Endodermal cell (in vitro differentiated cells): ENCODE data around the gene STUB1. TPM values are rescaled to one million over a fixed set of nuclear protein-coding genes. Genes with fewer than 3 reads are reported as not detected.

Experiments used
- DNase-seq: peaks from one replicate; pipeline ENCODE4 v3.0.0-alpha.2; 2017
- H3K27ac ChIP-seq: 2 replicates; pipeline ENCODE4 v1.5.1; 2013; ENCODE audit warnings: mild to moderate bottlenecking, low read depth, low read length, moderate library complexity
- H3K27me3 ChIP-seq: 2 replicates; pipeline ENCODE4 v1.6.1; 2013; ENCODE audit warnings: mild to moderate bottlenecking, low read length, moderate library complexity; ENCODE audit not compliant: insufficient read depth, control insufficient read depth, poor library complexity, severe bottlenecking
- H3K36me3 ChIP-seq: 2 replicates; pipeline ENCODE4 v1.7.0; 2013; ENCODE audit warnings: mild to moderate bottlenecking, low read length, moderate library complexity; ENCODE audit not compliant: control insufficient read depth, insufficient read depth
- H3K4me1 ChIP-seq: one replicate; pipeline ENCODE4 v1.7.0; 2013; ENCODE audit warnings: low read length; ENCODE audit not compliant: control insufficient read depth, insufficient read depth
- H3K4me3 ChIP-seq: 2 replicates; pipeline ENCODE4 v1.5.1; 2013; ENCODE audit warnings: mild to moderate bottlenecking, low read length, moderate library complexity
- H3K9ac ChIP-seq: 2 replicates; pipeline ENCODE4 v1.6.1; 2013; ENCODE audit warnings: mild to moderate bottlenecking, low read length, moderate library complexity; ENCODE audit not compliant: poor library complexity, severe bottlenecking; ENCODE audit errors: extremely low read depth
- H3K9me3 ChIP-seq: 2 replicates; pipeline ENCODE4 v1.6.1; 2013; ENCODE audit warnings: mild to moderate bottlenecking, low read length, moderate library complexity; ENCODE audit not compliant: control insufficient read depth
- H3K27ac Mint-ChIP-seq: 2 replicates; pipeline ENCODE4 v1.8.0; 2020; ENCODE audit warnings: mixed read lengths
- H3K27me3 Mint-ChIP-seq: 2 replicates; pipeline ENCODE4 v1.8.0; 2021; ENCODE audit warnings: mild to moderate bottlenecking, mixed read lengths; ENCODE audit not compliant: insufficient read depth
- H3K36me3 Mint-ChIP-seq: 2 replicates; pipeline ENCODE4 v1.8.0; 2020; ENCODE audit warnings: low read depth, mixed read lengths
- H3K4me1 Mint-ChIP-seq: 2 replicates; pipeline ENCODE4 v1.8.0; 2020; ENCODE audit warnings: mixed read lengths
- H3K4me3 Mint-ChIP-seq: 2 replicates; pipeline ENCODE4 v1.8.0; 2020; ENCODE audit warnings: mild to moderate bottlenecking, moderate library complexity, mixed read lengths
- H3K9me3 Mint-ChIP-seq: 2 replicates; pipeline ENCODE4 v1.8.0; 2020; ENCODE audit warnings: mild to moderate bottlenecking, mixed read lengths
- WGBS, 2 experiments: methylation state at CpG; one replicate each; pipeline versions ENCODE4 v1.1.5 to v1.1.7; 2013; ENCODE audit warnings: missing lambda C conversion rate in 2 of 2, mixed read lengths in 1 of 2; ENCODE audit not compliant: insufficient coverage in 1 of 2, insufficient read length in 1 of 2; 5-methylcytosine and 5-hydroxymethylcytosine counted together
- total RNA-seq, 2 donors: library from RNA; stranded (reverse); fragmentation: NEBNext Ultra II Directional in 1 of 2; extraction: Animal tissue kit (Norgen Biotek cat#: 25700) in 1 of 2; gene quantifications; 2 replicates in 1 of 2; 3 replicates in 1 of 2; pipeline ENCODE4 v1.2.1, GENCODE V29; 2021
- TF ChIP-seq, protein P1 (sequence below): fragments of 200-600 bp; sonication (generic); conservative IDR thresholded peaks from 2 replicates; pipeline ENCODE4 v1.5.0; 2021; ENCODE audit warnings: antibody characterized with exemption, mild to moderate bottlenecking

Gene STUB1
- total RNA-seq, 2 donors from 2014 or later: 105 to 124 TPM

DNA sequence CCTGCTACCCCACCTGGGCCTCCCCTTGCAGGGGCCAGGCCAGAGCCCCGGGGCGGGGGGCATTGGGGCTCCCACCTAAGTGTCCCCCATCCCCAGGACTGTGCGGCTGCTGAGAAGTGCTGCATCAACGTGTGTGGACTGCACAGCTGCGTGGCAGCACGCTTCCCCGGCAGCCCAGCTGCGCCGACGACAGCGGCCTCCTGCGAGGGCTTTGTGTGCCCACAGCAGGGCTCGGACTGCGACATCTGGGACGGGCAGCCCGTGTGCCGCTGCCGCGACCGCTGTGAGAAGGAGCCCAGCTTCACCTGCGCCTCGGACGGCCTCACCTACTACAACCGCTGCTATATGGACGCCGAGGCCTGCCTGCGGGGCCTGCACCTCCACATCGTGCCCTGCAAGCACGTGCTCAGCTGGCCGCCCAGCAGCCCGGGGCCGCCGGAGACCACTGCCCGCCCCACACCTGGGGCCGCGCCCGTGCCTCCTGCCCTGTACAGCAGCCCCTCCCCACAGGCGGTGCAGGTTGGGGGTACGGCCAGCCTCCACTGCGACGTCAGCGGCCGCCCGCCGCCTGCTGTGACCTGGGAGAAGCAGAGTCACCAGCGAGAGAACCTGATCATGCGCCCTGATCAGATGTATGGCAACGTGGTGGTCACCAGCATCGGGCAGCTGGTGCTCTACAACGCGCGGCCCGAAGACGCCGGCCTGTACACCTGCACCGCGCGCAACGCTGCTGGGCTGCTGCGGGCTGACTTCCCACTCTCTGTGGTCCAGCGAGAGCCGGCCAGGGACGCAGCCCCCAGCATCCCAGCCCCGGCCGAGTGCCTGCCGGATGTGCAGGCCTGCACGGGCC is 47.5 kb upstream of the STUB1 start:
- Histone ChIP-seq H3K9ac (no peak overlapping the region), H3K27ac (no peak overlapping the region), H3K4me3 (no peak overlapping the region), H3K4me1 (peaks cover 9% of the 10 kb centered on the region), H3K27me3 (no peaks in the 10 kb centered on the region), H3K36me3 (no peaks in the 10 kb centered on the region), H3K9me3 (no peaks in the 10 kb centered on the region)
- Mint-ChIP-seq H3K27ac (no peak overlapping the region), H3K36me3 (no peaks in the 10 kb centered on the region), H3K4me3 (no peak overlapping the region), H3K4me1 (no peaks in the 10 kb centered on the region), H3K27me3 (no peaks in the 10 kb centered on the region), H3K9me3 (no peaks in the 10 kb centered on the region)
- no peak for DNase-seq
- TF ChIP-seq, protein P1, sequence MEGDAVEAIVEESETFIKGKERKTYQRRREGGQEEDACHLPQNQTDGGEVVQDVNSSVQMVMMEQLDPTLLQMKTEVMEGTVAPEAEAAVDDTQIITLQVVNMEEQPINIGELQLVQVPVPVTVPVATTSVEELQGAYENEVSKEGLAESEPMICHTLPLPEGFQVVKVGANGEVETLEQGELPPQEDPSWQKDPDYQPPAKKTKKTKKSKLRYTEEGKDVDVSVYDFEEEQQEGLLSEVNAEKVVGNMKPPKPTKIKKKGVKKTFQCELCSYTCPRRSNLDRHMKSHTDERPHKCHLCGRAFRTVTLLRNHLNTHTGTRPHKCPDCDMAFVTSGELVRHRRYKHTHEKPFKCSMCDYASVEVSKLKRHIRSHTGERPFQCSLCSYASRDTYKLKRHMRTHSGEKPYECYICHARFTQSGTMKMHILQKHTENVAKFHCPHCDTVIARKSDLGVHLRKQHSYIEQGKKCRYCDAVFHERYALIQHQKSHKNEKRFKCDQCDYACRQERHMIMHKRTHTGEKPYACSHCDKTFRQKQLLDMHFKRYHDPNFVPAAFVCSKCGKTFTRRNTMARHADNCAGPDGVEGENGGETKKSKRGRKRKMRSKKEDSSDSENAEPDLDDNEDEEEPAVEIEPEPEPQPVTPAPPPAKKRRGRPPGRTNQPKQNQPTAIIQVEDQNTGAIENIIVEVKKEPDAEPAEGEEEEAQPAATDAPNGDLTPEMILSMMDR: no peak
- WGBS, 2 experiments: 94 to 96% methylated on average over 54 to 67 of the region's 67 CpGs

DNA sequence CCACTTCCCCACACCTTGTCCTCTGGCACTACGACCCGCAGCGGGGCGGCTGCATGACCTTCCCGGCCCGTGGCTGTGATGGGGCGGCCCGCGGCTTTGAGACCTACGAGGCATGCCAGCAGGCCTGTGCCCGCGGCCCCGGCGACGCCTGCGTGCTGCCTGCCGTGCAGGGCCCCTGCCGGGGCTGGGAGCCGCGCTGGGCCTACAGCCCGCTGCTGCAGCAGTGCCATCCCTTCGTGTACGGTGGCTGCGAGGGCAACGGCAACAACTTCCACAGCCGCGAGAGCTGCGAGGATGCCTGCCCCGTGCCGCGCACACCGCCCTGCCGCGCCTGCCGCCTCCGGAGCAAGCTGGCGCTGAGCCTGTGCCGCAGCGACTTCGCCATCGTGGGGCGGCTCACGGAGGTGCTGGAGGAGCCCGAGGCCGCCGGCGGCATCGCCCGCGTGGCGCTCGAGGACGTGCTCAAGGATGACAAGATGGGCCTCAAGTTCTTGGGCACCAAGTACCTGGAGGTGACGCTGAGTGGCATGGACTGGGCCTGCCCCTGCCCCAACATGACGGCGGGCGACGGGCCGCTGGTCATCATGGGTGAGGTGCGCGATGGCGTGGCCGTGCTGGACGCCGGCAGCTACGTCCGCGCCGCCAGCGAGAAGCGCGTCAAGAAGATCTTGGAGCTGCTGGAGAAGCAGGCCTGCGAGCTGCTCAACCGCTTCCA is 46.7 kb upstream of the STUB1 start:
- no peaks in the 10 kb centered on the region for H3K36me3 Mint-ChIP-seq
- H3K4me3 Mint-ChIP-seq: no peak overlapping the region
- Histone ChIP-seq H3K9me3 (no peaks in the 10 kb centered on the region), H3K27me3 (no peaks in the 10 kb centered on the region), H3K9ac (no peak overlapping the region), H3K4me3 (no peak overlapping the region), H3K4me1 (peaks cover 9% of the 10 kb centered on the region), H3K36me3 (no peaks in the 10 kb centered on the region), H3K27ac (no peak overlapping the region)
- H3K27ac Mint-ChIP-seq: no peak overlapping the region
- H3K27me3 Mint-ChIP-seq: no peaks in the 10 kb centered on the region
- no peak for DNase-seq
- no peaks in the 10 kb centered on the region for H3K9me3 Mint-ChIP-seq
- WGBS, 2 experiments: 96% methylated on average over 50 to 74 of the region's 74 CpGs
- no peaks in the 10 kb centered on the region for H3K4me1 Mint-ChIP-seq
- TF ChIP-seq, protein P1: no peak

GRCh38 chr16:634051-634670 is 46.0 kb upstream of the STUB1 start:
- H3K4me1 Mint-ChIP-seq: no peaks in the 10 kb centered on the region
- Histone ChIP-seq H3K9ac (no peak overlapping the region), H3K36me3 (no peaks in the 10 kb centered on the region), H3K4me3 (no peak overlapping the region), H3K27me3 (no peaks in the 10 kb centered on the region), H3K9me3 (no peaks in the 10 kb centered on the region), H3K27ac (no peak overlapping the region), H3K4me1 (peaks cover 9% of the 10 kb centered on the region)
- H3K36me3 Mint-ChIP-seq: no peaks in the 10 kb centered on the region
- H3K9me3 Mint-ChIP-seq: no peaks in the 10 kb centered on the region
- 92 to 94% methylated on average over 13 to 22 of the region's 22 CpGs for WGBS, 2 experiments
- peak overlapping the region; percentile 82 for H3K4me3 Mint-ChIP-seq
- no peaks in the 10 kb centered on the region for H3K27me3 Mint-ChIP-seq
- H3K27ac Mint-ChIP-seq: no peak overlapping the region
- TF ChIP-seq, protein P1: no peak
- no peak for DNase-seq
